Epithelial cell of esophagus (primary cell): Measurements from ENCODE around the gene SLC35A4.
A peak's percentile ranks its signal among the peaks of the same experiment; 100 is the strongest.

ENCODE experiments used
- DNase-seq: peaks from one replicate; pipeline ENCODE4 v3.0.0; 2010; ENCODE audit warnings: low read depth
- H3K4me3 ChIP-seq: 2 replicates; pipeline ENCODE4 v1.5.1; 2011; ENCODE audit warnings: mild to moderate bottlenecking, low read length, control low read depth
- CTCF ChIP-seq: IDR thresholded peaks from 2 replicates; pipeline ENCODE4 v1.5.1; 2011; ENCODE audit warnings: low read depth, mild to moderate bottlenecking, low read length, control low read depth, inconsistent platforms; ENCODE audit not compliant: insufficient read depth; ENCODE audit errors: missing control alignments

Gene SLC35A4

GRCh38 chr5:140551872-140552271 is 12.8 kb upstream of the SLC35A4 start:
- no peak for DNase-seq
- no peak for TF ChIP-seq CTCF
- no peak overlapping the region for H3K4me3 ChIP-seq

GRCh38 chr5:140553657-140554056 is 11.0 kb upstream of the SLC35A4 start:
- TF ChIP-seq CTCF, result no peak
- no peak overlapping the region for H3K4me3 ChIP-seq
- peak; percentile 65 for DNase-seq

- no peak overlapping the region for H3K4me3 ChIP-seq
- no peak for TF ChIP-seq CTCF
- DNase-seq, result peak; percentile 82
Measured at GRCh38 chr5:140554454-140554853, 10.2 kb upstream of the SLC35A4 start.

- peak overlapping the region; percentile 86 for H3K4me3 ChIP-seq
- no peak for TF ChIP-seq CTCF
Measured at GRCh38 chr5:140555747-140556312, 8.8 kb upstream of the SLC35A4 start.

GRCh38 chr5:140556438-140556837 is 8.2 kb upstream of the SLC35A4 start:
- H3K4me3 ChIP-seq, result peak overlapping the region; percentile 86
- no peak for TF ChIP-seq CTCF
- no peak for DNase-seq

More at GRCh38 chr5:140555747-140556312, 8.8 kb upstream of the SLC35A4 start:
- no peak for DNase-seq

- no peak for TF ChIP-seq CTCF
Measured at GRCh38 chr5:140557136-140557805, 7.4 kb upstream of the SLC35A4 start, which contains the start of gene SRA1. TSS of gene SRA1 (minus strand) at chr5:140557473. CDS start at chr5:140557452, 21 bp downstream.

More at GRCh38 chr5:140557136-140557805, 7.4 kb upstream of the SLC35A4 start, which contains the start of gene SRA1:
- DNase-seq, result peak; percentile 94
- peak within 1 kb of the TSS; percentile 86 for H3K4me3 ChIP-seq
